SK-N-SH (cell line): ENCODE measurements around the gene MYLK. TPM values are rescaled to one million over a fixed set of nuclear protein-coding genes. Genes with fewer than 3 reads are reported as not detected.

Source experiments
- CTCF ChIA-PET: fragments of 300-600, 350-600 bp; formaldehyde crosslinking; extraction: SDS; loops from one replicate; lab custom pipeline; 2021; lab: Yijun Ruan, JAX
- POLR2A ChIA-PET: fragments of 350-600 bp; sonication (Branson Sonifier 250); formaldehyde crosslinking; extraction: SDS; loops from one replicate; lab custom pipeline; 2020; ENCODE audit warnings: antibody characterized with exemption, inconsistent platforms; lab: Yijun Ruan, JAX
- DNase-seq: peaks from one replicate; pipeline ENCODE4 v3.0.0; 2012
- H2AFZ ChIP-seq: fragments of 200-600 bp; sonication (generic); 2 replicates; pipeline ENCODE4 v1.8.1; 2016; ENCODE audit warnings: antibody characterized with exemption, mild to moderate bottlenecking, low read depth
- H3F3A ChIP-seq: fragments of 200-600 bp; sonication (generic); replicated peaks from 2 replicates; pipeline ENCODE3; 2016; ENCODE audit warnings: antibody characterized with exemption, mild to moderate bottlenecking; ENCODE audit not compliant: insufficient read depth
- H3K27ac ChIP-seq, 2 experiments: fragments of 200-500 bp in 1 of 2; fragments of 200-600 bp in 1 of 2; sonication (Bioruptor generic) in 1 of 2; sonication (generic), shearing (Covaris generic) in 1 of 2; 2 replicates each; pipeline versions ENCODE4 v1.5.1 to v1.6.1; 2014 to 2016; ENCODE audit warnings: low read depth in 2 of 2, inconsistent platforms in 1 of 2, low read length in 1 of 2, mild to moderate bottlenecking in 1 of 2, mixed read lengths in 1 of 2
- H3K27me3 ChIP-seq: fragments of 200-600 bp; sonication (generic), shearing (Covaris generic); 2 replicates; pipeline ENCODE4 v1.6.1; 2016; ENCODE audit warnings: mixed run types; ENCODE audit not compliant: insufficient read depth
- H3K36me3 ChIP-seq, 2 experiments: fragments of 200-500 bp in 1 of 2; fragments of 200-600 bp in 1 of 2; sonication (Bioruptor generic) in 1 of 2; sonication (generic) in 1 of 2; replicated peaks in 1 of 2; 2 replicates each; pipeline versions ENCODE3 to v1.5.1; 2014 to 2016; ENCODE audit warnings: low read length in 1 of 2, mild to moderate bottlenecking in 1 of 2; ENCODE audit not compliant: insufficient read depth in 2 of 2, control insufficient read depth in 1 of 2
- H3K4me1 ChIP-seq, 2 experiments: fragments of 200-500 bp in 1 of 2; fragments of 200-600 bp in 1 of 2; sonication (Bioruptor generic) in 1 of 2; sonication (generic), shearing (Covaris generic) in 1 of 2; 2 replicates each; pipeline versions ENCODE4 v1.5.1 to v1.6.1; 2014 to 2016; ENCODE audit warnings: low read depth in 1 of 2, low read length in 1 of 2, mixed run types in 1 of 2; ENCODE audit not compliant: insufficient read depth in 2 of 2, control insufficient read depth in 1 of 2
- H3K4me2 ChIP-seq: fragments of 200-600 bp; sonication (generic), shearing (Covaris generic); 2 replicates; pipeline ENCODE4 v1.6.1; 2017; ENCODE audit warnings: mixed run types
- H3K4me3 ChIP-seq, 2 experiments: fragments of 200-500 bp in 1 of 2; fragments of 200-600 bp in 1 of 2; sonication (Bioruptor generic) in 1 of 2; sonication (generic), shearing (Covaris generic) in 1 of 2; 2 replicates each; pipeline versions ENCODE4 v1.5.1 to v1.8.1; 2014 to 2016; ENCODE audit warnings: low read depth in 2 of 2, inconsistent platforms in 1 of 2, low read length in 1 of 2, mild to moderate bottlenecking in 1 of 2, mixed read lengths in 1 of 2, moderate library complexity in 1 of 2
- H3K79me2 ChIP-seq: fragments of 200-600 bp; sonication (generic); 2 replicates; pipeline ENCODE4 v1.8.1; 2017; ENCODE audit warnings: mild to moderate bottlenecking; ENCODE audit not compliant: insufficient read depth
- H3K9ac ChIP-seq: fragments of 200-600 bp; sonication (generic); 2 replicates; pipeline ENCODE4 v1.6.1; 2017; ENCODE audit warnings: mixed run types
- H3K9me2 ChIP-seq: fragments of 200-600 bp; sonication (generic); 2 replicates; pipeline ENCODE4 v1.6.1; 2017; ENCODE audit warnings: mixed run types
- H3K9me3 ChIP-seq: fragments of 200-600 bp; sonication (generic); 2 replicates; pipeline ENCODE4 v1.6.1; 2017; ENCODE audit warnings: mixed run types, mild to moderate bottlenecking, moderate library complexity
- H4K20me1 ChIP-seq: fragments of 200-600 bp; sonication (generic); 2 replicates; pipeline ENCODE4 v1.6.1; 2017; ENCODE audit warnings: mild to moderate bottlenecking, mixed run types; ENCODE audit not compliant: insufficient read depth
- EP300 ChIP-seq, 2 experiments: IDR thresholded peaks; 2 replicates each; pipeline versions ENCODE4 v1.4.0 to v1.6.1; 2012; ENCODE audit warnings: borderline replicate concordance in 1 of 2, low read depth in 1 of 2, low read length in 1 of 2
- EZH2phosphoT487 ChIP-seq: fragments of 200-600 bp; sonication (generic); IDR thresholded peaks from 2 replicates; pipeline ENCODE4 v1.6.1; 2017; ENCODE audit warnings: low read depth, mixed run types, mild to moderate bottlenecking, antibody characterized with exemption, moderate library complexity, borderline replicate concordance
- FOSL2 ChIP-seq: IDR thresholded peaks from 2 replicates; pipeline ENCODE4 v1.4.0; 2012; ENCODE audit warnings: low read depth, mild to moderate bottlenecking, moderate library complexity, borderline replicate concordance
- FOXJ3 ChIP-seq: sonication (generic); formaldehyde crosslinking; IDR thresholded peaks from 2 replicates; pipeline ENCODE4 v1.5.1; 2020; ENCODE audit warnings: mild to moderate bottlenecking, missing genetic modification reagents
- FOXM1 ChIP-seq: IDR thresholded peaks from 2 replicates; pipeline ENCODE4 v1.4.0; 2012; ENCODE audit warnings: low read depth, mild to moderate bottlenecking
- GABPA ChIP-seq: IDR thresholded peaks from 2 replicates; pipeline ENCODE4 v1.4.0; 2012; ENCODE audit warnings: low read depth, mild to moderate bottlenecking
- MEF2A ChIP-seq: IDR thresholded peaks from 2 replicates; pipeline ENCODE4 v1.4.0; 2012; ENCODE audit warnings: low read depth, borderline replicate concordance
- MXI1 ChIP-seq: IDR thresholded peaks from 2 replicates; pipeline ENCODE4 v1.6.1; 2012; ENCODE audit warnings: mild to moderate bottlenecking, low read depth, low read length, improper control_type of control experiment
- NFIC ChIP-seq: IDR thresholded peaks from 2 replicates; pipeline ENCODE4 v1.4.0; 2012; ENCODE audit warnings: borderline replicate concordance
- RCOR1 ChIP-seq: fragments of 150-350 bp; IDR thresholded peaks from 2 replicates; pipeline ENCODE4 v1.6.1; 2017; ENCODE audit warnings: antibody characterized with exemption, low read length
- USF2 ChIP-seq: fragments of 150-350 bp; IDR thresholded peaks from 2 replicates; pipeline ENCODE4 v1.6.1; 2017; ENCODE audit warnings: antibody characterized with exemption, low read length, low read depth, borderline replicate concordance
- WGBS: methylation state at CpG from one replicate; pipeline ENCODE4 v1.1.6; 2017; ENCODE audit warnings: low lambda C conversion rate; 5-methylcytosine and 5-hydroxymethylcytosine counted together
- polyA plus RNA-seq, 3 experiments: library from polyadenylated mRNA; depleted of rRNA; stranded (reverse); fragments of >200 nt; gene quantifications; 2 replicates each; pipeline ENCODE4 v1.2.3, GENCODE V29; 2012
- TF ChIP-seq, protein P1 (sequence below): IDR thresholded peaks from 2 replicates; pipeline ENCODE4 v1.6.1; 2012; ENCODE audit warnings: mild to moderate bottlenecking, low read depth, low read length, moderate library complexity
- TF ChIP-seq, protein P2 (sequence below): fragments of 150-350 bp; IDR thresholded peaks from 2 replicates; pipeline ENCODE4 v1.6.1; 2016; ENCODE audit warnings: mild to moderate bottlenecking, low read depth, low read length
- TF ChIP-seq, protein P3 (sequence below): IDR thresholded peaks from 2 replicates; pipeline ENCODE4 v1.4.0; 2012; ENCODE audit warnings: low read depth, borderline replicate concordance
- TF ChIP-seq, protein P4 (sequence below): fragments of 200-600 bp; sonication (generic); IDR thresholded peaks from 2 replicates; pipeline ENCODE4 v1.6.1; 2017; ENCODE audit warnings: antibody characterized with exemption, mild to moderate bottlenecking, moderate library complexity

The MYLK gene
- polyA plus RNA-seq, 1 of the 3 experiments (the other 2 are of a cell fraction) = 272 TPM

DNA sequence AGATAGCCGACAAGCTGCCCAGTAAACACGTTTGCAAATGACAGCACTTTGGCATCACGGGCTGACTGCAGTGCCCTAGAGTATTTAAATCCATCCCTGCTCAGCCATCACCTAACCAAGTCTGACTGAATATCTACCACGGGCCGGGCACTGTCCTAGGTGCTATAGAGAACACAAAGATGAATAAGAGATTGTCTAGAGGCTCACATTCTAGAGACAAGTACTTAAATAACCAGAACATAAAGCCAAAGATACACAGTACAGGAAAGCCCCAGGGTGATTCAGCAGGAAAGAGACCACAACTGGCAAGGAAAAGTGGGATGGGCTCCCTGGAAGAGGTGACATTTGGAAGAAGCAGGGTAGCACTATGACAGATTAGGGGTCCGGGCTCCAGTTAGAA, 103.5 kb downstream of the MYLK start:
- H3K27me3 ChIP-seq = no peaks in the 10 kb centered on the region
- no peak overlapping the region for H2AFZ ChIP-seq
- POLR2A ChIA-PET = no interaction called here
- H3K9ac ChIP-seq = no peak overlapping the region
- peaks cover 40% of the 10 kb centered on the region for H3F3A ChIP-seq
- H3K4me1 ChIP-seq = peaks cover 39 to 58% of the 10 kb centered on the region in 2 experiments
- no peaks in the 10 kb centered on the region for H3K9me3 ChIP-seq
- CTCF ChIA-PET = interaction anchor here (1.1 kb wide), 1 partner anchor 10 kb away, joined by 3 read pairs; no protein-coding TSS in a partner anchor
- no peak for DNase-seq
- peak overlapping the region; percentile 63 to 99; a peak in 3 of 4 replicates for H3K27ac ChIP-seq
- H3K36me3 ChIP-seq = peaks cover 30 to 43% of the 10 kb centered on the region in 2 experiments
- TF ChIP-seq, protein P1, sequence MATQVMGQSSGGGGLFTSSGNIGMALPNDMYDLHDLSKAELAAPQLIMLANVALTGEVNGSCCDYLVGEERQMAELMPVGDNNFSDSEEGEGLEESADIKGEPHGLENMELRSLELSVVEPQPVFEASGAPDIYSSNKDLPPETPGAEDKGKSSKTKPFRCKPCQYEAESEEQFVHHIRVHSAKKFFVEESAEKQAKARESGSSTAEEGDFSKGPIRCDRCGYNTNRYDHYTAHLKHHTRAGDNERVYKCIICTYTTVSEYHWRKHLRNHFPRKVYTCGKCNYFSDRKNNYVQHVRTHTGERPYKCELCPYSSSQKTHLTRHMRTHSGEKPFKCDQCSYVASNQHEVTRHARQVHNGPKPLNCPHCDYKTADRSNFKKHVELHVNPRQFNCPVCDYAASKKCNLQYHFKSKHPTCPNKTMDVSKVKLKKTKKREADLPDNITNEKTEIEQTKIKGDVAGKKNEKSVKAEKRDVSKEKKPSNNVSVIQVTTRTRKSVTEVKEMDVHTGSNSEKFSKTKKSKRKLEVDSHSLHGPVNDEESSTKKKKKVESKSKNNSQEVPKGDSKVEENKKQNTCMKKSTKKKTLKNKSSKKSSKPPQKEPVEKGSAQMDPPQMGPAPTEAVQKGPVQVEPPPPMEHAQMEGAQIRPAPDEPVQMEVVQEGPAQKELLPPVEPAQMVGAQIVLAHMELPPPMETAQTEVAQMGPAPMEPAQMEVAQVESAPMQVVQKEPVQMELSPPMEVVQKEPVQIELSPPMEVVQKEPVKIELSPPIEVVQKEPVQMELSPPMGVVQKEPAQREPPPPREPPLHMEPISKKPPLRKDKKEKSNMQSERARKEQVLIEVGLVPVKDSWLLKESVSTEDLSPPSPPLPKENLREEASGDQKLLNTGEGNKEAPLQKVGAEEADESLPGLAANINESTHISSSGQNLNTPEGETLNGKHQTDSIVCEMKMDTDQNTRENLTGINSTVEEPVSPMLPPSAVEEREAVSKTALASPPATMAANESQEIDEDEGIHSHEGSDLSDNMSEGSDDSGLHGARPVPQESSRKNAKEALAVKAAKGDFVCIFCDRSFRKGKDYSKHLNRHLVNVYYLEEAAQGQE = peak; percentile 87
- no peak for TF ChIP-seq RCOR1
- no peaks in the 10 kb centered on the region for H4K20me1 ChIP-seq
- WGBS = 86% methylated on average over 6 of the region's 6 CpGs
- H3K4me3 ChIP-seq = no peak overlapping the region
- H3K79me2 ChIP-seq = peaks cover 79% of the 10 kb centered on the region
- H3K9me2 ChIP-seq = no peaks in the 10 kb centered on the region
- no peak overlapping the region for H3K4me2 ChIP-seq

DNA sequence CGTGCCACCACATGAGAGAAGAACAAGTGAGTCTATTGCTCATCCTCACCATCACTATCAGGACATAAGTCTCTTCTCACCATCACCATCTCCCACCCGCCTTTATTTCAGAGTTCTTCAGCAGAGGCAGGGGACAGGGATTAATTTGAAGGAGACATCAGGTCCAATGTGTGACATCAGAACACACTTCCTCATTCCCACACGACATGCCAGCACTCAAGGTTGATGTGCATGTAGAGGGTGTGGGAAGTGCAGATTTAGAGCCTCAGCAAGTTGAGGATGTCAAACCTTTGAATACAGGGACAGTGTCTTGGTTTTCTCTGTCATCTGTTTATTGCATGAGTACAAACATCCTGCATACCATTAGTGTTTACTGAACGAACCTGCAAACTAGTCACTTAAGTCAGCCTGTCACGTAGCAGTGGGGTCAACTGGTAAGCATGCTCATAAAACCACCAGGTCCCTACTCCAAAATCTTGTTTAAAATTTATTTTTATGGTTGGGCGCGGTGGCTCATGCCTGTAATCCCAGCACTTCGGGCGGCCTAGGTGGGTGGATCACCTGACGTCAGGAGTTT, 104.4 kb downstream of the MYLK start:
- peaks cover 48 to 58% of the 10 kb centered on the region in 2 experiments for H3K4me1 ChIP-seq
- no peaks in the 10 kb centered on the region for H3K9me3 ChIP-seq
- DNase-seq = no peak
- whole genome bisulfite sequencing = 96% methylated on average over 10 of the region's 10 CpGs
- TF ChIP-seq FOSL2 (no peak), FOXJ3 (no peak), EZH2phosphoT487 (no peak), GABPA (no peak), NFIC (no peak), MXI1 (no peak), EP300 (IDR thresholded peaks at IDR 0.05; ENCODE audit: borderline replicate concordance in 1 of 2, low read depth in 1 of 2, low read length in 1 of 2) (no peak), FOXM1 (no peak), MEF2A (no peak), USF2 (no peak)
- TF ChIP-seq, protein P2, sequence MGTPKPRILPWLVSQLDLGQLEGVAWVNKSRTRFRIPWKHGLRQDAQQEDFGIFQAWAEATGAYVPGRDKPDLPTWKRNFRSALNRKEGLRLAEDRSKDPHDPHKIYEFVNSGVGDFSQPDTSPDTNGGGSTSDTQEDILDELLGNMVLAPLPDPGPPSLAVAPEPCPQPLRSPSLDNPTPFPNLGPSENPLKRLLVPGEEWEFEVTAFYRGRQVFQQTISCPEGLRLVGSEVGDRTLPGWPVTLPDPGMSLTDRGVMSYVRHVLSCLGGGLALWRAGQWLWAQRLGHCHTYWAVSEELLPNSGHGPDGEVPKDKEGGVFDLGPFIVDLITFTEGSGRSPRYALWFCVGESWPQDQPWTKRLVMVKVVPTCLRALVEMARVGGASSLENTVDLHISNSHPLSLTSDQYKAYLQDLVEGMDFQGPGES = no peak
- TF ChIP-seq, protein P3, sequence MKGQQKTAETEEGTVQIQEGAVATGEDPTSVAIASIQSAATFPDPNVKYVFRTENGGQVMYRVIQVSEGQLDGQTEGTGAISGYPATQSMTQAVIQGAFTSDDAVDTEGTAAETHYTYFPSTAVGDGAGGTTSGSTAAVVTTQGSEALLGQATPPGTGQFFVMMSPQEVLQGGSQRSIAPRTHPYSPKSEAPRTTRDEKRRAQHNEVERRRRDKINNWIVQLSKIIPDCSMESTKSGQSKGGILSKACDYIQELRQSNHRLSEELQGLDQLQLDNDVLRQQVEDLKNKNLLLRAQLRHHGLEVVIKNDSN = no peak
- TF ChIP-seq, protein P4, sequence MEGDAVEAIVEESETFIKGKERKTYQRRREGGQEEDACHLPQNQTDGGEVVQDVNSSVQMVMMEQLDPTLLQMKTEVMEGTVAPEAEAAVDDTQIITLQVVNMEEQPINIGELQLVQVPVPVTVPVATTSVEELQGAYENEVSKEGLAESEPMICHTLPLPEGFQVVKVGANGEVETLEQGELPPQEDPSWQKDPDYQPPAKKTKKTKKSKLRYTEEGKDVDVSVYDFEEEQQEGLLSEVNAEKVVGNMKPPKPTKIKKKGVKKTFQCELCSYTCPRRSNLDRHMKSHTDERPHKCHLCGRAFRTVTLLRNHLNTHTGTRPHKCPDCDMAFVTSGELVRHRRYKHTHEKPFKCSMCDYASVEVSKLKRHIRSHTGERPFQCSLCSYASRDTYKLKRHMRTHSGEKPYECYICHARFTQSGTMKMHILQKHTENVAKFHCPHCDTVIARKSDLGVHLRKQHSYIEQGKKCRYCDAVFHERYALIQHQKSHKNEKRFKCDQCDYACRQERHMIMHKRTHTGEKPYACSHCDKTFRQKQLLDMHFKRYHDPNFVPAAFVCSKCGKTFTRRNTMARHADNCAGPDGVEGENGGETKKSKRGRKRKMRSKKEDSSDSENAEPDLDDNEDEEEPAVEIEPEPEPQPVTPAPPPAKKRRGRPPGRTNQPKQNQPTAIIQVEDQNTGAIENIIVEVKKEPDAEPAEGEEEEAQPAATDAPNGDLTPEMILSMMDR = no peak
- peaks cover 46% of the 10 kb centered on the region for H3F3A ChIP-seq
- POLR2A ChIA-PET = no interaction called here
- H2AFZ ChIP-seq = no peak overlapping the region
- no peak overlapping the region for H3K4me3 ChIP-seq
- H3K36me3 ChIP-seq = peaks cover 21 to 41% of the 10 kb centered on the region in 2 experiments
- no peak overlapping the region for H3K9ac ChIP-seq
- H3K27ac ChIP-seq = peak overlapping the region in 1 of 2 experiments; percentile 90; a peak in 2 of 4 replicates
- H3K9me2 ChIP-seq = no peaks in the 10 kb centered on the region
- H3K79me2 ChIP-seq = peaks cover 78% of the 10 kb centered on the region
- H3K27me3 ChIP-seq = no peaks in the 10 kb centered on the region
- no peak overlapping the region for H3K4me2 ChIP-seq
- H4K20me1 ChIP-seq = no peaks in the 10 kb centered on the region
- CTCF ChIA-PET = interaction anchor here (2.4 kb wide), 1 partner anchor 128 kb away, joined by 8 read pairs; no protein-coding TSS in a partner anchor
